H9 (cell line): ENCODE results near the gene PGM2L1. TPM values are rescaled to one million over a fixed set of nuclear protein-coding genes. Genes with fewer than 3 reads are reported as not detected.

ENCODE experiments used
- DNase-seq: peaks from one replicate; pipeline ENCODE4 v3.0.0-alpha.2; 2017
- H2AFZ ChIP-seq: one replicate; pipeline ENCODE4 v1.6.1; 2013; ENCODE audit warnings: mild to moderate bottlenecking, low read length, control low read depth, moderate library complexity
- H2AK5ac ChIP-seq: 2 replicates; pipeline ENCODE4 v1.6.1; 2013; ENCODE audit warnings: low read length, control low read depth, mixed read lengths; ENCODE audit not compliant: insufficient read length
- H2BK120ac ChIP-seq: one replicate; pipeline ENCODE4 v1.6.1; 2013; ENCODE audit warnings: low read depth, mild to moderate bottlenecking, low read length, control low read depth, inconsistent platforms; ENCODE audit not compliant: poor library complexity, severe bottlenecking
- H2BK12ac ChIP-seq: 2 replicates; pipeline ENCODE4 v1.6.1; 2013; ENCODE audit warnings: low read length, control low read depth, mixed read lengths, low read depth; ENCODE audit not compliant: insufficient read length
- H2BK15ac ChIP-seq: 2 replicates; pipeline ENCODE4 v1.6.1; 2013; ENCODE audit warnings: low read depth, low read length, control low read depth
- H2BK20ac ChIP-seq: one replicate; pipeline ENCODE4 v1.6.1; 2013; ENCODE audit warnings: low read depth, mild to moderate bottlenecking, low read length, control low read depth, inconsistent platforms; ENCODE audit not compliant: poor library complexity, severe bottlenecking
- H2BK5ac ChIP-seq: 2 replicates; pipeline ENCODE4 v1.6.1; 2013; ENCODE audit warnings: low read length, control low read depth, mixed read lengths; ENCODE audit not compliant: insufficient read length
- H3K14ac ChIP-seq: 2 replicates; pipeline ENCODE4 v1.6.1; 2013; ENCODE audit warnings: low read length, control low read depth; ENCODE audit not compliant: insufficient read depth
- H3K18ac ChIP-seq: 2 replicates; pipeline ENCODE4 v1.6.1; 2013; ENCODE audit warnings: low read depth, mild to moderate bottlenecking, mixed read lengths, low read length, control low read depth; ENCODE audit not compliant: insufficient read length
- H3K23ac ChIP-seq: 2 replicates; pipeline ENCODE4 v1.6.1; 2013; ENCODE audit warnings: low read length, control low read depth, mixed read lengths, low read depth; ENCODE audit not compliant: insufficient read length
- H3K23me2 ChIP-seq: 2 replicates; pipeline ENCODE4 v1.6.1; 2013; ENCODE audit warnings: low read depth, mild to moderate bottlenecking, mixed read lengths, low read length, control low read depth; ENCODE audit not compliant: insufficient read length, poor library complexity, severe bottlenecking
- H3K27ac ChIP-seq: 2 replicates; pipeline ENCODE4 v1.5.1; 2013; ENCODE audit warnings: low read length, control low read depth, mixed read lengths, low read depth; ENCODE audit not compliant: insufficient read length
- H3K27me3 ChIP-seq: 2 replicates; pipeline ENCODE4 v1.6.1; 2013; ENCODE audit warnings: low read length, control low read depth, inconsistent platforms; ENCODE audit not compliant: insufficient read depth
- H3K4ac ChIP-seq: 2 replicates; pipeline ENCODE4 v1.6.1; 2013; ENCODE audit warnings: low read depth, mild to moderate bottlenecking, control low read depth, inconsistent platforms, low read length, moderate library complexity
- H3K4me1 ChIP-seq: 2 replicates; pipeline ENCODE4 v1.6.1; 2013; ENCODE audit warnings: low read length, control low read depth, inconsistent platforms; ENCODE audit not compliant: insufficient read depth
- H3K4me2 ChIP-seq: 2 replicates; pipeline ENCODE4 v1.6.1; 2013; ENCODE audit warnings: low read length, control low read depth, mixed read lengths; ENCODE audit not compliant: insufficient read length, insufficient read depth
- H3K56ac ChIP-seq: 2 replicates; pipeline ENCODE4 v1.6.1; 2013; ENCODE audit warnings: low read depth, mild to moderate bottlenecking, mixed read lengths, low read length, control low read depth; ENCODE audit not compliant: insufficient read length
- H3K79me1 ChIP-seq: 2 replicates; pipeline ENCODE4 v1.6.1; 2013; ENCODE audit warnings: low read depth, mild to moderate bottlenecking, moderate library complexity, low read length, control low read depth, inconsistent platforms; ENCODE audit not compliant: insufficient read depth, poor library complexity, severe bottlenecking
- H3K79me2 ChIP-seq: 2 replicates; pipeline ENCODE4 v1.6.1; 2013; ENCODE audit warnings: low read length, control low read depth, inconsistent platforms; ENCODE audit not compliant: insufficient read depth
- H3K9ac ChIP-seq: 2 replicates; pipeline ENCODE4 v1.6.1; 2013; ENCODE audit warnings: low read length, control low read depth, mixed read lengths; ENCODE audit not compliant: insufficient read length; ENCODE audit errors: extremely low read depth
- H3K9me3 ChIP-seq: one replicate; pipeline ENCODE4 v1.6.1; 2013; ENCODE audit warnings: low read depth, low read length, inconsistent platforms; ENCODE audit not compliant: control insufficient read depth
- H3T11ph ChIP-seq: one replicate; pipeline ENCODE4 v1.6.1; 2013; ENCODE audit warnings: mild to moderate bottlenecking, low read length, control low read depth, inconsistent platforms
- H4K20me1 ChIP-seq: one replicate; pipeline ENCODE4 v1.6.1; 2013; ENCODE audit not compliant: control insufficient read depth, insufficient read length, insufficient read depth
- H4K5ac ChIP-seq: 2 replicates; pipeline ENCODE4 v1.6.1; 2013; ENCODE audit warnings: low read depth, mild to moderate bottlenecking, mixed read lengths, low read length, control low read depth; ENCODE audit not compliant: insufficient read length
- H4K8ac ChIP-seq: replicated peaks from 2 replicates; pipeline ENCODE4 v1.6.1; 2013; ENCODE audit warnings: low read length, control low read depth, mixed read lengths, low read depth; ENCODE audit not compliant: insufficient read length
- H4K91ac ChIP-seq: 2 replicates; pipeline ENCODE4 v1.6.1; 2013; ENCODE audit warnings: low read depth, mild to moderate bottlenecking, moderate library complexity, mixed read lengths, low read length, control low read depth; ENCODE audit not compliant: insufficient read length
- H3K27ac Mint-ChIP-seq, 3 experiments: 2 replicates in 2 of 3; 3 replicates in 1 of 3; pipeline ENCODE4 v1.8.0; 2020 to 2021; ENCODE audit warnings: mixed read lengths in 3 of 3, mild to moderate bottlenecking in 1 of 3, moderate library complexity in 1 of 3
- H3K27me3 Mint-ChIP-seq: 2 replicates; pipeline ENCODE4 v1.8.0; 2021; ENCODE audit warnings: low read depth, mild to moderate bottlenecking, moderate library complexity, mixed read lengths
- H3K36me3 Mint-ChIP-seq, 3 experiments: 2 replicates in 2 of 3; 3 replicates in 1 of 3; pipeline ENCODE4 v1.8.0; 2020 to 2021; ENCODE audit warnings: low read depth in 3 of 3, mixed read lengths in 3 of 3; ENCODE audit not compliant: insufficient read depth in 1 of 3
- H3K4me1 Mint-ChIP-seq, 2 experiments: 2 replicates each; pipeline ENCODE4 v1.8.0; 2020; ENCODE audit warnings: mixed read lengths in 2 of 2
- H3K4me3 Mint-ChIP-seq, 2 experiments: 2 replicates in 1 of 2; 3 replicates in 1 of 2; pipeline ENCODE4 v1.8.0; 2020 to 2021; ENCODE audit warnings: mild to moderate bottlenecking in 2 of 2, mixed read lengths in 2 of 2, moderate library complexity in 1 of 2
- H3K9me3 Mint-ChIP-seq, 2 experiments: 2 replicates in 1 of 2; 3 replicates in 1 of 2; pipeline ENCODE4 v1.8.0; 2020; ENCODE audit warnings: mild to moderate bottlenecking in 2 of 2, mixed read lengths in 2 of 2, moderate library complexity in 1 of 2
- CTCF ChIP-seq: fragments of 200-600 bp; sonication (generic); conservative IDR thresholded peaks from 3 replicates; pipeline ENCODE4 v1.8.0; 2021; ENCODE audit warnings: antibody characterized with exemption, mild to moderate bottlenecking
- total RNA-seq: library from RNA; stranded (reverse); gene quantifications from 2 replicates; pipeline ENCODE4 v1.2.1, GENCODE V29; 2021

PGM2L1 gene
- total RNA-seq, 1 experiment from 2014 or later, result 16.9 TPM

- Histone ChIP-seq H3K27ac (no peak overlapping the region), H3K23ac (no peak overlapping the region), H3K23me2 (no peaks in the 10 kb centered on the region), H3K14ac (no peak overlapping the region), H4K20me1 (no peaks in the 10 kb centered on the region), H2AFZ (no peak overlapping the region), H2BK12ac (no peak overlapping the region), H3K4me1 (no peaks in the 10 kb centered on the region; the same call in 1 of the 2 replicates), H3K56ac (no peak overlapping the region), H4K8ac (no peak overlapping the region), H3K9me3 (no peaks in the 10 kb centered on the region), H4K91ac (no peak overlapping the region), H3K79me2 (no peaks in the 10 kb centered on the region), H2BK120ac (no peak overlapping the region), H2AK5ac (no peak overlapping the region), H3K9ac (no peak overlapping the region), H2BK15ac (no peak overlapping the region), H3K4me2 (no peak overlapping the region), H3K27me3 (no peaks in the 10 kb centered on the region), H3K18ac (no peak overlapping the region), H3K79me1 (no peaks in the 10 kb centered on the region), H4K5ac (no peak overlapping the region), H2BK20ac (no peak overlapping the region), H2BK5ac (no peak overlapping the region), H3K4ac (no peak overlapping the region), H3T11ph (no peak overlapping the region)
- DNase-seq, result no peak
- Mint-ChIP-seq H3K4me3 (no peak overlapping the region), H3K9me3 (peaks cover 6 to 7% of the 10 kb centered on the region in 2 experiments; a peak in 4 of 5 replicates), H3K4me1 (peaks cover 6 to 8% of the 10 kb centered on the region in 2 experiments; a peak in 3 of 4 replicates), H3K27ac (no peak overlapping the region), H3K36me3 (peaks cover 4 to 22% (median 20%) of the 10 kb centered on the region in 3 experiments; a peak in 6 of 7 replicates), H3K27me3 (no peaks in the 10 kb centered on the region; the same call in 1 of the 2 replicates)
- no peak for TF ChIP-seq CTCF
These were observed 68.0 kb downstream of the PGM2L1 start for GRCh38 chr11:74330075-74330858.
